ENCODE results near the gene TMUB1. TPM values are rescaled to one million over a fixed set of nuclear protein-coding genes. Genes with fewer than 3 reads are reported as not detected.

Gene TMUB1
- total RNA-seq, 2 experiments from 2014 or later, result 80.3 to 81.1 TPM

GRCh38 chr7:151085329-151085690, 2.0 kb upstream of the TMUB1 start:
- ChIA-PET POLR2A (interaction anchor here (0.9 to 3.2 kb wide), 5 partner anchors 27 to 71 kb away, joined by 3 to 11 read pairs (median 3); partner anchors contain the start of gene ABCB8), CTCF (interaction anchor here (0.5 to 1.7 kb wide), 5 partner anchors 10 to 219 kb away, joined by 3 to 5 read pairs (median 4); no protein-coding TSS in a partner anchor)
- peaks cover 10% of the 10 kb centered on the region for H3K27me3 Mint-ChIP-seq
- no peak for DNase-seq
- H3K9me3 Mint-ChIP-seq, result no peaks in the 10 kb centered on the region
- H3K4me3 Mint-ChIP-seq, result peak overlapping the region; percentile 83
- H3K4me1 Mint-ChIP-seq, result peaks cover 39% of the 10 kb centered on the region
- H3K27ac Mint-ChIP-seq, result no peak overlapping the region
- peaks cover 4% of the 10 kb centered on the region for H3K36me3 Mint-ChIP-seq (ENCODE audit: low read depth)

GRCh38 chr7:151083824-151084160, 499 bp upstream of the TMUB1 start:
- H3K4me1 Mint-ChIP-seq, result peaks cover 45% of the 10 kb centered on the region
- H3K27ac Mint-ChIP-seq, result no peak overlapping the region
- H3K36me3 Mint-ChIP-seq (ENCODE audit: low read depth), result peaks cover 11% of the 10 kb centered on the region

GRCh38 chr7:151082141-151083070, 887 bp downstream of the TMUB1 start:
- Mint-ChIP-seq H3K27ac (peak overlapping the region; percentile 79), H3K36me3 (ENCODE audit: low read depth) (peaks cover 15% of the 10 kb centered on the region), H3K9me3 (no peaks in the 10 kb centered on the region), H3K4me1 (peaks cover 47% of the 10 kb centered on the region), H3K4me3 (peak overlapping the region; percentile 88), H3K27me3 (peaks cover 10% of the 10 kb centered on the region)
- POLR2A ChIA-PET, result interaction anchor here (1.4 to 3.2 kb wide), 3 partner anchors 22 to 68 kb away, joined by 4 to 11 read pairs (median 6); partner anchors contain the start of gene ABCB8
- CTCF ChIA-PET, result interaction anchor here (1.4 kb wide), 1 partner anchor 64 kb away, joined by 3 read pairs; no protein-coding TSS in a partner anchor
- no peak for DNase-seq

More at GRCh38 chr7:151083824-151084160, 499 bp upstream of the TMUB1 start:
- no peaks in the 10 kb centered on the region for H3K9me3 Mint-ChIP-seq
- DNase-seq, result no peak
- CTCF ChIA-PET, result interaction anchor here (0.7 to 1.4 kb wide), 2 partner anchors 27 to 65 kb away, joined by 3 read pairs; no protein-coding TSS in a partner anchor
- H3K4me3 Mint-ChIP-seq, result peak overlapping the region; percentile 88
- peaks cover 10% of the 10 kb centered on the region for H3K27me3 Mint-ChIP-seq
- POLR2A ChIA-PET, result interaction anchor here (1.7 to 3.2 kb wide), 2 partner anchors 56 to 70 kb away, joined by 6 to 11 read pairs; partner anchors contain the start of gene ABCB8

GRCh38 chr7:151081170-151082101, 1.9 kb downstream of the TMUB1 start:
- peak overlapping the region; percentile 88 for H3K4me3 Mint-ChIP-seq
- H3K9me3 Mint-ChIP-seq, result no peaks in the 10 kb centered on the region
- peak overlapping the region; percentile 52 for H3K27ac Mint-ChIP-seq
- peaks cover 15% of the 10 kb centered on the region for H3K36me3 Mint-ChIP-seq (ENCODE audit: low read depth)
- peaks cover 10% of the 10 kb centered on the region for H3K27me3 Mint-ChIP-seq
- ChIA-PET CTCF (interaction anchor here (0.8 to 1.4 kb wide), 6 partner anchors 21 to 303 kb away, joined by 3 to 9 read pairs (median 4); partner anchors contain the start of genes ABCB8 and SLC4A2), POLR2A (interaction anchor here (0.8 to 1.4 kb wide), 3 partner anchors 15 to 22 kb away, joined by 4 to 13 read pairs (median 4); partner anchors contain the start of gene SLC4A2)
- DNase-seq, result no peak
- peaks cover 47% of the 10 kb centered on the region for H3K4me1 Mint-ChIP-seq

GRCh38 chr7:151080522-151081169, 2.6 kb downstream of the TMUB1 start, which contains the start of gene FASTK:
Gene FASTK, minus strand, starts transcription at chr7:151080809. Its CDS starts 43 bp downstream, at chr7:151080766.
- no peaks in the 10 kb centered on the region for H3K9me3 Mint-ChIP-seq
- peak within 1 kb of the TSS; percentile 88 for H3K4me3 Mint-ChIP-seq
- ChIA-PET CTCF (interaction anchor here (0.8 to 1.4 kb wide), 6 partner anchors 20 to 302 kb away, joined by 3 to 9 read pairs (median 4); partner anchors contain the start of genes ABCB8 and SLC4A2), POLR2A (interaction anchor here (0.8 to 1.7 kb wide), 4 partner anchors 10 to 28 kb away, joined by 4 to 13 read pairs (median 4); partner anchors contain the start of gene SLC4A2)
- H3K27me3 Mint-ChIP-seq, result peaks cover 9% of the 10 kb centered on the region
- H3K27ac Mint-ChIP-seq, result peak within 1 kb of the TSS; percentile 74
- peak; percentile 90 for DNase-seq
- peaks cover 43% of the 10 kb centered on the region for H3K4me1 Mint-ChIP-seq
- peaks cover 22% of the 10 kb centered on the region for H3K36me3 Mint-ChIP-seq (ENCODE audit: low read depth)

- ChIA-PET CTCF (interaction anchor here (0.8 to 1.4 kb wide), 5 partner anchors 19 to 65 kb away, joined by 3 to 9 read pairs (median 5); partner anchors contain the start of genes ABCB8 and SLC4A2), POLR2A (interaction anchor here (1.2 to 1.7 kb wide), 3 partner anchors 9 to 27 kb away, joined by 4 to 13 read pairs (median 4); partner anchors contain the start of gene SLC4A2)
- Mint-ChIP-seq H3K27me3 (peaks cover 4% of the 10 kb centered on the region), H3K9me3 (no peaks in the 10 kb centered on the region), H3K27ac (peak overlapping the region; percentile 74), H3K4me1 (peaks cover 38% of the 10 kb centered on the region), H3K36me3 (ENCODE audit: low read depth) (peaks cover 26% of the 10 kb centered on the region), H3K4me3 (peak overlapping the region; percentile 88)
- DNase-seq, result no peak
Measured at GRCh38 chr7:151080067-151080521, 3.2 kb downstream of the TMUB1 start.

GRCh38 chr7:151079199-151079910, 3.9 kb downstream of the TMUB1 start:
- H3K27me3 Mint-ChIP-seq, result no peaks in the 10 kb centered on the region
- H3K4me1 Mint-ChIP-seq, result peaks cover 34% of the 10 kb centered on the region
- no peaks in the 10 kb centered on the region for H3K9me3 Mint-ChIP-seq
- H3K27ac Mint-ChIP-seq, result peak overlapping the region; percentile 35
- ChIA-PET POLR2A (interaction anchor here (1.5 to 1.7 kb wide), 2 partner anchors 8 to 27 kb away, joined by 4 read pairs; no protein-coding TSS in a partner anchor), CTCF (no interaction called here)
- peaks cover 30% of the 10 kb centered on the region for H3K36me3 Mint-ChIP-seq (ENCODE audit: low read depth)
- peak overlapping the region; percentile 88 for H3K4me3 Mint-ChIP-seq
- DNase-seq, result no peak

GRCh38 chr7:151078233-151079040, 4.9 kb downstream of the TMUB1 start:
- ChIA-PET POLR2A (interaction anchor here (1.3 kb wide), 1 partner anchor 16 kb away, joined by 5 read pairs; no protein-coding TSS in a partner anchor), CTCF (interaction anchor here (0.9 kb wide), 1 partner anchor 60 kb away, joined by 3 read pairs; no protein-coding TSS in a partner anchor)
- Mint-ChIP-seq H3K27me3 (no peaks in the 10 kb centered on the region), H3K36me3 (ENCODE audit: low read depth) (peaks cover 34% of the 10 kb centered on the region), H3K4me3 (peak overlapping the region; percentile 88), H3K9me3 (no peaks in the 10 kb centered on the region), H3K4me1 (peaks cover 29% of the 10 kb centered on the region), H3K27ac (no peak overlapping the region)
- no peak for DNase-seq

- Mint-ChIP-seq H3K36me3 (ENCODE audit: low read depth) (peaks cover 32% of the 10 kb centered on the region), H3K27me3 (no peaks in the 10 kb centered on the region), H3K9me3 (no peaks in the 10 kb centered on the region), H3K4me1 (peaks cover 27% of the 10 kb centered on the region), H3K27ac (no peak overlapping the region), H3K4me3 (peak overlapping the region; percentile 28)
- POLR2A ChIA-PET, result interaction anchor here (1.3 kb wide), 1 partner anchor 15 kb away, joined by 5 read pairs; no protein-coding TSS in a partner anchor
- CTCF ChIA-PET, result interaction anchor here (0.9 to 1.4 kb wide), 2 partner anchors 31 to 59 kb away, joined by 3 read pairs; no protein-coding TSS in a partner anchor
- no peak for DNase-seq
Measured at GRCh38 chr7:151077705-151078232, 5.5 kb downstream of the TMUB1 start.
